WTC11 (cell line): Measurements from ENCODE around the gene RABGAP1. TPM values are rescaled to one million over a fixed set of nuclear protein-coding genes. Genes with fewer than 3 reads are reported as not detected.
A peak's percentile ranks its signal among the peaks of the same experiment; 100 is the strongest.

Source experiments
- ATAC-seq: fragments of 200-7000 bp; cut with Tn5 transposase; 2 replicates; pipeline ENCODE4 v1.10.0; 2021; ENCODE audit warnings: mild to moderate bottlenecking, moderate library complexity
- CTCF ChIA-PET: fragments of 300-600 bp; sonication (Branson Sonifier 250); formaldehyde crosslinking; loops from one replicate; lab custom pipeline; 2021; ENCODE audit warnings: antibody characterized with exemption; lab: Charles Lee
- POLR2A ChIA-PET: fragments of 350-600 bp; sonication (Branson Sonifier 250); formaldehyde crosslinking; loops from one replicate; lab custom pipeline; 2021; ENCODE audit warnings: antibody characterized with exemption; lab: Charles Lee
- DNase-seq: peaks from one replicate; pipeline ENCODE4 v3.0.0; 2021; ENCODE audit warnings: low spot score
- H3K27ac Mint-ChIP-seq: 2 replicates; pipeline ENCODE4 v1.8.0; 2021; ENCODE audit warnings: mixed read lengths
- H3K27me3 Mint-ChIP-seq: 2 replicates; pipeline ENCODE4 v1.8.0; 2021; ENCODE audit warnings: low read depth, mild to moderate bottlenecking, moderate library complexity, mixed read lengths
- H3K36me3 Mint-ChIP-seq: 2 replicates; pipeline ENCODE4 v1.8.0; 2021; ENCODE audit warnings: mixed read lengths
- H3K4me1 Mint-ChIP-seq: 2 replicates; pipeline ENCODE4 v1.8.0; 2022; ENCODE audit warnings: mixed read lengths
- H3K4me3 Mint-ChIP-seq: 2 replicates; pipeline ENCODE4 v1.8.0; 2021; ENCODE audit warnings: mild to moderate bottlenecking, moderate library complexity, mixed read lengths
- H3K9me3 Mint-ChIP-seq: 2 replicates; pipeline ENCODE4 v1.8.0; 2021; ENCODE audit warnings: mixed read lengths
- FOXK1 ChIP-seq: sonication (generic); formaldehyde crosslinking; IDR thresholded peaks from 2 replicates; pipeline ENCODE4 v1.8.0; 2022; ENCODE audit warnings: mild to moderate bottlenecking, moderate library complexity, missing genetic modification reagents
- FOXP1 ChIP-seq: sonication (generic); formaldehyde crosslinking; IDR thresholded peaks from 2 replicates; pipeline ENCODE4 v1.8.0; 2022; ENCODE audit warnings: missing genetic modification reagents, mild to moderate bottlenecking, moderate library complexity, borderline replicate concordance
- GRHL2 ChIP-seq: fragments of 250-450 bp; sonication (Bioruptor Pico); IDR thresholded peaks from 2 replicates; pipeline ENCODE4 v1.8.0; 2022; ENCODE audit warnings: mild to moderate bottlenecking, moderate library complexity; ENCODE audit not compliant: insufficient replicate concordance, severe bottlenecking
- HMGA2 ChIP-seq: fragments of 250-450 bp; sonication (Bioruptor Pico); IDR thresholded peaks from 2 replicates; pipeline ENCODE4 v1.4.0; 2021; ENCODE audit warnings: mild to moderate bottlenecking, moderate library complexity
- JAZF1 ChIP-seq: fragments of 250-450 bp; sonication (Bioruptor Pico); IDR thresholded peaks from 2 replicates; pipeline ENCODE4 v1.9.0; 2021; ENCODE audit warnings: moderate library complexity, mild to moderate bottlenecking, inconsistent platforms
- JUN ChIP-seq: sonication (generic); formaldehyde crosslinking; IDR thresholded peaks from 2 replicates; pipeline ENCODE4 v1.8.0; 2023; ENCODE audit warnings: mild to moderate bottlenecking, missing genetic modification reagents
- NR1H2 ChIP-seq: sonication (generic); formaldehyde crosslinking; IDR thresholded peaks from 2 replicates; pipeline ENCODE4 v1.9.0; 2021; ENCODE audit warnings: mild to moderate bottlenecking, moderate library complexity, missing genetic modification reagents
- NR2C2 ChIP-seq: sonication (generic); formaldehyde crosslinking; IDR thresholded peaks from 2 replicates; pipeline ENCODE4 v1.8.0; 2022; ENCODE audit warnings: mild to moderate bottlenecking, missing genetic modification reagents
- NR3C1 ChIP-seq: sonication (generic); formaldehyde crosslinking; conservative IDR thresholded peaks from 2 replicates; pipeline ENCODE4 v1.8.1; 2023; ENCODE audit warnings: low read depth, mild to moderate bottlenecking, missing genetic modification reagents
- PRRX2 ChIP-seq: fragments of 250-450 bp; sonication (Bioruptor Pico); IDR thresholded peaks from 2 replicates; pipeline ENCODE4 v1.8.0; 2021; ENCODE audit warnings: mild to moderate bottlenecking
- RELA ChIP-seq: sonication (generic); formaldehyde crosslinking; IDR thresholded peaks from 2 replicates; pipeline ENCODE4 v1.8.1; 2022; ENCODE audit warnings: missing genetic modification reagents, mild to moderate bottlenecking, borderline replicate concordance
- RORB ChIP-seq: fragments of 250-450 bp; sonication (Bioruptor Pico); IDR thresholded peaks from 2 replicates; pipeline ENCODE4 v1.9.0; 2021; ENCODE audit warnings: mild to moderate bottlenecking
- TCF7 ChIP-seq: sonication (generic); formaldehyde crosslinking; IDR thresholded peaks from 2 replicates; pipeline ENCODE4 v1.8.0; 2022; ENCODE audit warnings: mild to moderate bottlenecking, low read depth, missing genetic modification reagents, moderate library complexity
- TEAD4 ChIP-seq: sonication (generic); formaldehyde crosslinking; IDR thresholded peaks from 2 replicates; pipeline ENCODE4 v1.8.0; 2022; ENCODE audit warnings: mild to moderate bottlenecking, missing genetic modification reagents
- ZBTB21 ChIP-seq: sonication (generic); formaldehyde crosslinking; IDR thresholded peaks from 2 replicates; pipeline ENCODE4 v1.8.1; 2023; ENCODE audit warnings: mild to moderate bottlenecking, missing genetic modification reagents, borderline replicate concordance
- ZNF232 ChIP-seq: sonication (generic); formaldehyde crosslinking; IDR thresholded peaks from 2 replicates; pipeline ENCODE4 v1.8.0; 2022; ENCODE audit warnings: mild to moderate bottlenecking, missing genetic modification reagents
- ZNF423 ChIP-seq: fragments of 250-450 bp; sonication (Bioruptor Pico); IDR thresholded peaks from 2 replicates; pipeline ENCODE4 v2.1.2; 2022; ENCODE audit warnings: mild to moderate bottlenecking, moderate library complexity
- ZNF532 ChIP-seq: fragments of 250-450 bp; sonication (Bioruptor Pico); IDR thresholded peaks from 2 replicates; pipeline ENCODE4 v1.9.0; 2021; ENCODE audit warnings: mild to moderate bottlenecking, borderline replicate concordance
- total RNA-seq: library from RNA; stranded (reverse); gene quantifications from 3 replicates; pipeline ENCODE4 v1.2.3, GENCODE V29; 2021
- TF ChIP-seq, protein P1 (sequence below): sonication (generic); formaldehyde crosslinking; IDR thresholded peaks from 2 replicates; pipeline ENCODE4 v1.8.1; 2023; ENCODE audit warnings: mild to moderate bottlenecking, missing genetic modification reagents, moderate library complexity
- TF ChIP-seq, protein P2 (sequence below): sonication (generic); formaldehyde crosslinking; IDR thresholded peaks from 2 replicates; pipeline ENCODE4 v1.8.0; 2022; ENCODE audit warnings: mild to moderate bottlenecking, missing genetic modification reagents
- TF ChIP-seq, protein P3 (sequence below): fragments of 250-450 bp; sonication (Bioruptor Pico); IDR thresholded peaks from 2 replicates; pipeline ENCODE4 v2.1.2; 2022; ENCODE audit warnings: mild to moderate bottlenecking, moderate library complexity

The RABGAP1 gene
- total RNA-seq, 1 experiment from 2014 or later = 38.1 TPM

GRCh38 chr9:123099042-123099441 is 158.2 kb downstream of the RABGAP1 start (continued):
- TF ChIP-seq NR3C1 (CRISPR knock-in tag) (no peak), ZNF423 (CRISPR knock-in tag) (no peak), TCF7 (no peak), RORB (CRISPR knock-in tag) (no peak), GRHL2 (CRISPR knock-in tag) (no peak)
- TF ChIP-seq, protein P1, sequence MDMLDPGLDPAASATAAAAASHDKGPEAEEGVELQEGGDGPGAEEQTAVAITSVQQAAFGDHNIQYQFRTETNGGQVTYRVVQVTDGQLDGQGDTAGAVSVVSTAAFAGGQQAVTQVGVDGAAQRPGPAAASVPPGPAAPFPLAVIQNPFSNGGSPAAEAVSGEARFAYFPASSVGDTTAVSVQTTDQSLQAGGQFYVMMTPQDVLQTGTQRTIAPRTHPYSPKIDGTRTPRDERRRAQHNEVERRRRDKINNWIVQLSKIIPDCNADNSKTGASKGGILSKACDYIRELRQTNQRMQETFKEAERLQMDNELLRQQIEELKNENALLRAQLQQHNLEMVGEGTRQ (CRISPR knock-in tag) = no peak

GRCh38 chr9:123099548-123099947 is 158.7 kb downstream of the RABGAP1 start:
- H3K4me3 Mint-ChIP-seq = no peak overlapping the region
- peaks cover 51% of the 10 kb centered on the region for H3K4me1 Mint-ChIP-seq
- no peaks in the 10 kb centered on the region for H3K27me3 Mint-ChIP-seq
- no peak for TF ChIP-seq HMGA2
- TF ChIP-seq FOXP1 = no peak
- no peak for TF ChIP-seq NR2C2
- no peak for TF ChIP-seq JUN (CRISPR knock-in tag)
- TF ChIP-seq ZBTB21 (CRISPR knock-in tag) = no peak
- no peak for TF ChIP-seq RELA (CRISPR knock-in tag)
- TF ChIP-seq, protein P2, sequence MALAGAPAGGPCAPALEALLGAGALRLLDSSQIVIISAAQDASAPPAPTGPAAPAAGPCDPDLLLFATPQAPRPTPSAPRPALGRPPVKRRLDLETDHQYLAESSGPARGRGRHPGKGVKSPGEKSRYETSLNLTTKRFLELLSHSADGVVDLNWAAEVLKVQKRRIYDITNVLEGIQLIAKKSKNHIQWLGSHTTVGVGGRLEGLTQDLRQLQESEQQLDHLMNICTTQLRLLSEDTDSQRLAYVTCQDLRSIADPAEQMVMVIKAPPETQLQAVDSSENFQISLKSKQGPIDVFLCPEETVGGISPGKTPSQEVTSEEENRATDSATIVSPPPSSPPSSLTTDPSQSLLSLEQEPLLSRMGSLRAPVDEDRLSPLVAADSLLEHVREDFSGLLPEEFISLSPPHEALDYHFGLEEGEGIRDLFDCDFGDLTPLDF (CRISPR knock-in tag) = no peak
- no peak for TF ChIP-seq PRRX2 (CRISPR knock-in tag)
- TF ChIP-seq ZNF232 (CRISPR knock-in tag) = no peak
- TF ChIP-seq TEAD4 (CRISPR knock-in tag) = no peak
- TF ChIP-seq NR1H2 (CRISPR knock-in tag) = no peak
- TF ChIP-seq, protein P3, sequence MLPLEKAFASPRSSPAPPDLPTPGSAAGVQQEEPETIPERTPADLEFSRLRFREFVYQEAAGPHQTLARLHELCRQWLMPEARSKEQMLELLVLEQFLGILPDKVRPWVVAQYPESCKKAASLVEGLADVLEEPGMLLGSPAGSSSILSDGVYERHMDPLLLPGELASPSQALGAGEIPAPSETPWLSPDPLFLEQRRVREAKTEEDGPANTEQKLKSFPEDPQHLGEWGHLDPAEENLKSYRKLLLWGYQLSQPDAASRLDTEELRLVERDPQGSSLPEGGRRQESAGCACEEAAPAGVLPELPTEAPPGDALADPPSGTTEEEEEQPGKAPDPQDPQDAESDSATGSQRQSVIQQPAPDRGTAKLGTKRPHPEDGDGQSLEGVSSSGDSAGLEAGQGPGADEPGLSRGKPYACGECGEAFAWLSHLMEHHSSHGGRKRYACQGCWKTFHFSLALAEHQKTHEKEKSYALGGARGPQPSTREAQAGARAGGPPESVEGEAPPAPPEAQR (CRISPR knock-in tag) = no peak
- no peak for TF ChIP-seq JAZF1 (CRISPR knock-in tag)
- TF ChIP-seq GRHL2 (CRISPR knock-in tag) = no peak
- TF ChIP-seq ZNF532 (CRISPR knock-in tag) = no peak
- no peak for TF ChIP-seq FOXK1 (CRISPR knock-in tag)
- ChIA-PET CTCF (interaction anchor here (1.1 kb wide), 1 partner anchor 250 kb away, joined by 3 read pairs; no protein-coding TSS in a partner anchor), POLR2A (no interaction called here)
- peaks cover 42% of the 10 kb centered on the region for H3K36me3 Mint-ChIP-seq
- H3K27ac Mint-ChIP-seq = peak overlapping the region; percentile 95
- no peak for ATAC-seq
- H3K9me3 Mint-ChIP-seq = no peaks in the 10 kb centered on the region
- DNase-seq = no peak
